GM18505 (cell line): ENCODE data around the gene MGMT.
A peak's percentile ranks its signal among the peaks of the same experiment; 100 is the strongest.

Experiments
- ATAC-seq: cut with Tn5 transposase; IDR thresholded peaks from one replicate; pipeline ENCODE4 v1.9.1; 2021; ENCODE audit not compliant: unreplicated experiment
- POLR2A ChIP-seq: IDR thresholded peaks from 4 replicates; pipeline ENCODE4 v1.6.1; 2011; ENCODE audit warnings: borderline replicate concordance; ENCODE audit not compliant: insufficient read depth, insufficient read length; ENCODE audit errors: extremely low read depth

The MGMT gene

GRCh38 chr10:129465796-129466702 lies 992 bp upstream of the MGMT start:
- no peak for TF ChIP-seq POLR2A
- ATAC-seq, result no peak

GRCh38 chr10:129467359-129468064 lies 471 bp downstream of the MGMT start:
- no peak for TF ChIP-seq POLR2A
- peak; percentile 7 for ATAC-seq

- TF ChIP-seq POLR2A, result no peak
These were observed 1.1 kb downstream of the MGMT start for GRCh38 chr10:129468187-129468586.

DNA sequence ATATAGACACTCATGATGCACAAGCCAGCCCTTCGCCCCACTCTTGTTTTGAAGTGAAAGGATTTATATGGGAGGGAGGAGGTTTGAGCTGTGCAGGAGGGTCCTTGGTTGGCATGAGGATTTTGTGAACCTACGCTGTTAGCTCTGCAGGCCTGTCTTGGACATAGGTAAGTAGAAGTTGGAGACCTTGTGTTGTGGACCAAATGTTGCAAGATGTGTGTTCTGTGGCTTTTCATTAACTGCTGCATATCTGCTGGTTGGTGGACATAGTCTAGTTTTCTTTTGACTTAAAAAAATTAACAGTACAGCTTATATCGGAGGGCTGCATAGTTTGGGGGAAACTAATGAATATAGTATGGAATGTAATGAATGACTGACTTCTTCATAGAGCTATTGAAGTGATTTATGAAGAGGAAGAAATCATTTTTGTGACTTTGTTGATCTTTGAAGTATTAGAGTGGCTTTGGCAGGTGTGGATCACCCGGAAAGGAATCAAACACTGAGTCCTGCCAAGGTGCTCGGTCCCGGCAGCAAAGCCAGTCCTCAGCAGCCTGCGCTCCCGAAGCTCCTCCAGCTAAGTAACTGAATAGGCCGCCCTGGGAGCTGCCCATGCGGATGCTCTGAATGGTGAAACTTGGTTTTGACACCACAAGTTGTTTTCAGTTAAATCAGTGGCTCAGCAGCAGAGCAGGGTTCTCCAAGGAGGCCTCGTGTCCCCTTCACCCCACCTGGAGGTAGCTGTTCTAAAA lies 3.2 kb downstream of the MGMT start:
- no peak for TF ChIP-seq POLR2A
- ATAC-seq, result no peak

More at GRCh38 chr10:129468187-129468586, 1.1 kb downstream of the MGMT start:
- ATAC-seq, result no peak

DNA sequence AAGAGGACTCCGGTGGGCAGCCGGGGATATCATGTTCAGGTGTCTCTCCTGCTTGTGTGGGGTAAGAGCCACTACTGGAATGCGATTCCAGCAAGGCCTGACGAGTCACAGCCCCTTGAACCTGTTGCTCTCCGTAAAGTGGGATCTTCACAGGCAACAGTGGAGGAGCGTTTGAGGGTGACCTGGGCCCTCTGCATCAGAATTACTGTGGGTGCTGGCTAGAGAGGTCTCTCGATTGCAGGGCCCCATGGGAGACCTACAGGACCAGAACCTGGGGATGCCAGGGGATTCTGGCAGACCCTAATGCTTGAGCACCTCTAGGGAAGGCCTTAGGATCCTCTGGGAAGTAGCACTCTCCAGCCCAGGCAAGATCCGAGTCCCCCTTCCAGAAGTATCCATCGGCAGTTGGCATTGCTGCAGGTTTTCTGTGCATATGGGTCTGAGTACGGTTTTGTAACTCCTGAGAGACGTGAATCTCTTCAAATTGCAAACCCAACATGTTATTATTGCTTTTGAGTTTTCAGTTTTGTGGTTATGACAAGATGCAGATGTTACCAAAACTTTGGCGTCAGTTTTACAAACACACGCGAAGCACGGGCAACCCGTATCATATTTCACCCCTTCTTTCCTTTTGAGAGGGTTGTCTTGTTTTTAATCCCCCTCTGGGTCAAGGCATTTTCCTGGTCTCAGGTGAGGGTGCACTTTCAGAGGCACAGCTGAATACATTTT lies 4.6 kb downstream of the MGMT start:
- TF ChIP-seq POLR2A, result no peak
- no peak for ATAC-seq

DNA sequence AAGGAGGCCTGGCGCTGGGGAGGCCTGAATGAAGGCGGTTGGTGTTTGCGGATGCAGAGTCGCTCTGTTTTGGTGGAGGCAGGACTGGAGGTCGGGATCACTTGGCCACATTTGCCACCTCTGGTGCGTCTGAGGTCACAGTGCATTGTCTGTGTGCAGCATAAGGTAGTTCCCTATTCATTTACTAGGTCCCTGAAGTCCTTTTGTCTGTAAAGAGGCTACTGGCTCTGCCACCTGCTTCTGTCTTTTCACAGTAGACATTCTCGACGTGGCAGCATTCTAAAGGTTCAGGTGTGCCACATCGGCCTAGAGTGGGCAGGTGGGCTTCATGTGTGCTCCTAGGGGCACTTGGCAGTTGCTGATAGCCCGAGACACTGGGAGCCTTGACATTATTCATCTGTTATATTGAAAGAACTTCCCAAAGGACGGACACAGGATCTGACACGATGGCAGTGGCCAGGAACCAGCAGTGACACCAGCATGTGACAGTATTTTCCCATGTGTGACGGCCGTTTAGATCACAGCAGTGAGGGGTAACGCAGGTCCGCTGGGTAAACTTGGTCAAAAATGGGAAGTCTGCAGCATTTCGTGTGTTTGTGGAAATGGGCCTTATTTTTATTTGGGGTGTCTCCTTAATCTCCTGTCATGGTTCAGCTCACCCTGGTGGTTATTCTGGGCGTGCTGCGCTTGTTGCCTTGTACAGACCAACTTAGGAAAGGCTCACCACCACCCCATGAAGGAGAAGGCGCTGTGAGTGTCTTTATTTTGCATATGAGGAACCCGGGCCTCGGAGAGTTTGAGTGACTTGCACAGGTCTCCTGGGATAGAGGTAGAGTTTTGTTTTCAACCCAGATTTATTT lies 5.9 kb downstream of the MGMT start:
- no peak for ATAC-seq
- no peak for TF ChIP-seq POLR2A

DNA sequence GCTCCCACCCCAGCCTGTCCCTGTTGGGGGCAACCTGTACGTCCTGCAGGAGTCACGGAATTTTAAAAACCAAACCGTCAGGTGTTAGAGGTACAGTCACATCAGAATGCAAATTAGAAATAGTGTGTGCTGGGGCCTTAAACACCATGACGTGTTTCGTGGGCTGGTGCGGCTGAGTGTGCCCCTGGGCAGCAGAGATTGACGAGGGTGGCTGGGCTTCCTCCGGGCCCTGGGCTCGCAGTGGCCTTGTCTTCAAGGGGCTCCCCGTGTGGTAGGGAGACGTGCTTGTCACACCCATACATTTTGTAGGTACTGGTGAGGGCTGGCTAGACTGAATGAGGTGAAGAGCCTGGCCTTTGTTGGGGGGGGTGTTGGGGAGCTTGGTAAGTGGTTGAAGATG lies 7.6 kb downstream of the MGMT start:
- no peak for TF ChIP-seq POLR2A
- no peak for ATAC-seq

DNA sequence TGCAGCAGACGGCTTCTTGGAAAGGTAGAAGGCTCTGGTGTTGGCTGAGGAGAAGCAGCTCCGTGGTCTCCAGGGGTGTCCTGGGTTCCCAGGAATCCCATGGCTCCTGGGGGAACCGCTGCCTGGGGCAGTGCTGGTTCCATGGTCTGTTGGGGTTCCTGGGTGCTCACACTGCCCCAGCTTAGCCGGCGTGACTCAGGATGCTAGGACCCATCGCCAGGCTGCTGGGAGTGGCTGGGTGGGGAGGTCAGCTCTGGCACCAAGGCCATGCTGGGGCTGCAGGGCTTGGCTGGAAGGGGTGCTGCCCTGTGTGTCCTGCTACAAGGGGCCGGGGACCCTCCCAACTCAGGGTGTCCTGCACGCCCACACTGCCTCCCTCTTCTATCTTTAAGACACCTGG lies 9.4 kb downstream of the MGMT start:
- no peak for TF ChIP-seq POLR2A
- ATAC-seq, result no peak

- ATAC-seq, result no peak
- no peak for TF ChIP-seq POLR2A
These were observed 10.0 kb downstream of the MGMT start for GRCh38 chr10:129477051-129477450.

DNA sequence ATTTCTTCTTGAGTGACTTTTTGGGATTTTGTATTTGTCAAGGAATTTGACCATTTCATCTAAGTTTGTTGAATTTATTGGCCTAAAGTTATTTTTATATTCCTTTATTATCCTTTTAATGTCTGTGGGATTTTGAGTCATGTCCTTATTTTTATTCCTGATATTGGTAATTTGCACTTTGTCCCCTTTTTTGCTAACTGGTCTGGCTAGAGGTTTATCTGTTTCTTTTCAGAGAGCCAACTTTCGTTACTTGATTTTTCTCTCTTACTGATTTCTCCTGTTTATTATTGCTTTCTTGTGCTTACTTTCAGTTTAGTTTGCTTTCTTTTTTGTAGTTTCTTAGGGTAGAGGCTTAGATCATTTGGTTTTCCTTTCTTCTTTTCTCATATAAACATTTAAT lies 14.6 kb downstream of the MGMT start:
- no peak for ATAC-seq
- TF ChIP-seq POLR2A, result no peak

- TF ChIP-seq POLR2A, result no peak
These were observed 16.5 kb downstream of the MGMT start for GRCh38 chr10:129483430-129484010.

GRCh38 chr10:129486805-129487204 lies 19.8 kb downstream of the MGMT start:
- ATAC-seq, result no peak

More at GRCh38 chr10:129483430-129484010, 16.5 kb downstream of the MGMT start:
- no peak for ATAC-seq

More at GRCh38 chr10:129486805-129487204, 19.8 kb downstream of the MGMT start:
- TF ChIP-seq POLR2A, result no peak
